Measurements from ENCODE around the gene PRKACG.

PRKACG gene

DNA sequence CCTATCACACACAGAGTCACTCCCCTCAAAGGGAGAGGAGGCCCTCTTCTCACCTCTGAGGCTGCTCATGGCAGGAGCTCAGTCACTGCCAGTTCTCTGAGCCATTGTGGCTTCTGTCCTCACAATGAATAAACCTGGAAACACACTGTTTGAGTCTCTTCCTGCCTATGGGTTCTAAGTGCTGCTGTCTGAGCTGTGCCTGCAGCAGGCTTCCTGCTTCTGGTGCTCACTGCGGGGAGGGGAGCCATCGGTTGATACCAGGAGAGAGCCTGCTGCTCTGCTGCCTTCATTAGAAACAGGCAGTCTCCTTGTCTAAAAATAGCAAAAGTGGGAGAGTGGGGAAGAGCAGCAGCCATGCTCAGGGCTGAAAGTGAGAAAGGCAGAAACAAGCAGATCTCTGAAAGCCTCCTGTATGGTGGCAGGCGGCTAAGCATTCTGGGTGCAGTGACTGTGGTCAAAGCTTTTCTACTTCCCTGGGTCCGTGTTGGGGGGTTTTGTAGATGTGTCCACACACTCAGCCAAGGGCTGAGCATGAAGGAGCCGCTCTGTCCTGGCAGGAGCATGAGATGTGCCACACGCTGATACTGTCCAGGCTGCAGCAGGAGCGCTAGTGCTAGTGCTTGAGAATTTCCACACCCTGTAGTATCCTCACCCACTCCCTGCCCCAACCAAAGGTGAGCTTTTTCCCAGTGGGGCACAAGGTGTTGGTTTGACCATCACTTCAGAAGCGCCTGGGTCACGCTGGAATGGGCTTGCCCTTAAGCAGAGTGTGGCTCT, 34.2 kb downstream of the PRKACG start:
- Histone ChIP-seq H3K9me2 (ENCODE audit: low read depth, low read length) (no peaks in the 10 kb centered on the region), H3K79me2 (ENCODE audit: insufficient read depth, low read length) (no peaks in the 10 kb centered on the region), H3K36me3 (ENCODE audit: insufficient read depth, low read length) (no peaks in the 10 kb centered on the region), H2AFZ (ENCODE audit: low read length) (no peak overlapping the region), H3K4me3 (ENCODE audit: low read depth, low read length, poor library complexity, severe bottlenecking) (no peak overlapping the region), H3K27me3 (ENCODE audit: insufficient read depth, low read length) (no peaks in the 10 kb centered on the region), H3K9me3 (ENCODE audit: low read length) (no peaks in the 10 kb centered on the region), H3K4me2 (ENCODE audit: low read length) (no peak overlapping the region; the same call in 1 of the 2 replicates), H3K27ac (ENCODE audit: low read depth, low read length, poor library complexity, severe bottlenecking) (peak overlapping the region; percentile 44), H3K4me1 (ENCODE audit: insufficient read depth, low read length, severe bottlenecking) (peaks cover 35% of the 10 kb centered on the region), H3K9ac (ENCODE audit: low read length) (no peak overlapping the region), H3F3A (ENCODE audit: insufficient read depth, low read length) (no peaks in the 10 kb centered on the region), H4K20me1 (ENCODE audit: insufficient read depth, low read length) (no peaks in the 10 kb centered on the region)
- TF ChIP-seq, protein P1, sequence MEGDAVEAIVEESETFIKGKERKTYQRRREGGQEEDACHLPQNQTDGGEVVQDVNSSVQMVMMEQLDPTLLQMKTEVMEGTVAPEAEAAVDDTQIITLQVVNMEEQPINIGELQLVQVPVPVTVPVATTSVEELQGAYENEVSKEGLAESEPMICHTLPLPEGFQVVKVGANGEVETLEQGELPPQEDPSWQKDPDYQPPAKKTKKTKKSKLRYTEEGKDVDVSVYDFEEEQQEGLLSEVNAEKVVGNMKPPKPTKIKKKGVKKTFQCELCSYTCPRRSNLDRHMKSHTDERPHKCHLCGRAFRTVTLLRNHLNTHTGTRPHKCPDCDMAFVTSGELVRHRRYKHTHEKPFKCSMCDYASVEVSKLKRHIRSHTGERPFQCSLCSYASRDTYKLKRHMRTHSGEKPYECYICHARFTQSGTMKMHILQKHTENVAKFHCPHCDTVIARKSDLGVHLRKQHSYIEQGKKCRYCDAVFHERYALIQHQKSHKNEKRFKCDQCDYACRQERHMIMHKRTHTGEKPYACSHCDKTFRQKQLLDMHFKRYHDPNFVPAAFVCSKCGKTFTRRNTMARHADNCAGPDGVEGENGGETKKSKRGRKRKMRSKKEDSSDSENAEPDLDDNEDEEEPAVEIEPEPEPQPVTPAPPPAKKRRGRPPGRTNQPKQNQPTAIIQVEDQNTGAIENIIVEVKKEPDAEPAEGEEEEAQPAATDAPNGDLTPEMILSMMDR (IDR thresholded peaks at IDR 0.05; ENCODE audit: low read length), result no peak
- TF ChIP-seq EZH2 (IDR thresholded peaks at IDR 0.05; ENCODE audit: borderline replicate concordance, low read length), result no peak

DNA sequence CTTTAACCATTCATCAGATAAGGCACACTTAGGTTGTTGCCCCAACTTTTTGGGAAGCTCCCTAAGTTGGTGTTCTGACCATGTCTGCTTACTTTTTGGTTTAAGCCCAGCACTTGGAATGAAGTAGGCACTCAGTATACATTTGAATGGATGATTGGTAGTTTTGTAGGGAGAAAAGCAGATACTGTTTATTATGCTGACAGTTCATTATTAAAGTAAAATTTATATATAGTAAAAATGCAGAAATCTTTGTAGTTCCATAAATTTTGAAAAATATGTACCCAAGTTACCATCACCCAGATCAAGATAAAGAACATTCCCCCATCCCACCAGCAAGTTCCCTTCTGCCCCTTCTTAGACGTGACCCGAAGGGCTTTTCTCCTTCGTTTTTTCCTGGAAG, 35.4 kb downstream of the PRKACG start:
- Histone ChIP-seq H3K9me3 (ENCODE audit: low read length) (no peaks in the 10 kb centered on the region), H3K4me1 (ENCODE audit: insufficient read depth, low read length, severe bottlenecking) (peaks cover 35% of the 10 kb centered on the region), H3K27ac (ENCODE audit: low read depth, low read length, poor library complexity, severe bottlenecking) (no peak overlapping the region), H3K36me3 (ENCODE audit: insufficient read depth, low read length) (no peaks in the 10 kb centered on the region), H2AFZ (ENCODE audit: low read length) (no peak overlapping the region), H3K9me2 (ENCODE audit: low read depth, low read length) (no peaks in the 10 kb centered on the region), H3K9ac (ENCODE audit: low read length) (no peak overlapping the region), H3K4me2 (ENCODE audit: low read length) (no peak overlapping the region), H3K79me2 (ENCODE audit: insufficient read depth, low read length) (no peaks in the 10 kb centered on the region), H3K4me3 (ENCODE audit: low read depth, low read length, poor library complexity, severe bottlenecking) (no peak overlapping the region), H3F3A (ENCODE audit: insufficient read depth, low read length) (no peaks in the 10 kb centered on the region), H4K20me1 (ENCODE audit: insufficient read depth, low read length) (no peaks in the 10 kb centered on the region), H3K27me3 (ENCODE audit: insufficient read depth, low read length) (no peaks in the 10 kb centered on the region)
- no peak for TF ChIP-seq EZH2 (IDR thresholded peaks at IDR 0.05; ENCODE audit: borderline replicate concordance, low read length)
- TF ChIP-seq, protein P1 (IDR thresholded peaks at IDR 0.05; ENCODE audit: low read length), result no peak

DNA sequence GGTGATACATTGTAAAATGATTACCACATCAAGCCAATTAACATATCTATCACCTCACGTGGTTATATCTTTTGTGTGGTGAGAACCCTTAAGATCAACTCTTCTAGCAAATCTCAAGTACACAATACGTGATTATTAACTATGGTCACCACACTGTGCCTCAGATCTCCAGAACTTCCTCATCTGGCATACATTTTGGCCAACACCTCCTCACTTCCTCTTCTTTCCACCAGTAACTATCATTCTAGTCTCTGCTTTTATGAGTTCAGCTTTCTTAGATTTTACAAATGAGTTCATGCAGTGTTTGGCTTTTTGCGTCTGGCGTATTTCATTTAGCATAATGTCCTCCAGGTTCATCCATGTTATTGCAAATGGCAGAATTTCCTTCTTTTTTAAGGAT, 35.8 kb downstream of the PRKACG start:
- H2AFZ ChIP-seq (ENCODE audit: low read length), result no peak overlapping the region
- H3K36me3 ChIP-seq (ENCODE audit: insufficient read depth, low read length), result no peaks in the 10 kb centered on the region
- no peak overlapping the region for H3K9ac ChIP-seq (ENCODE audit: low read length)
- no peak overlapping the region for H3K4me2 ChIP-seq (ENCODE audit: low read length)
- TF ChIP-seq, protein P1 (IDR thresholded peaks at IDR 0.05; ENCODE audit: low read length), result no peak
- no peak for TF ChIP-seq EZH2 (IDR thresholded peaks at IDR 0.05; ENCODE audit: borderline replicate concordance, low read length)
- H3K9me2 ChIP-seq (ENCODE audit: low read depth, low read length), result no peaks in the 10 kb centered on the region
- H3K27ac ChIP-seq (ENCODE audit: low read depth, low read length, poor library complexity, severe bottlenecking), result no peak overlapping the region
- H4K20me1 ChIP-seq (ENCODE audit: insufficient read depth, low read length), result no peaks in the 10 kb centered on the region
- no peaks in the 10 kb centered on the region for H3K27me3 ChIP-seq (ENCODE audit: insufficient read depth, low read length)
- peaks cover 34% of the 10 kb centered on the region for H3K4me1 ChIP-seq (ENCODE audit: insufficient read depth, low read length, severe bottlenecking)
- H3K9me3 ChIP-seq (ENCODE audit: low read length), result no peaks in the 10 kb centered on the region
- H3K4me3 ChIP-seq (ENCODE audit: low read depth, low read length, poor library complexity, severe bottlenecking), result no peak overlapping the region
- H3F3A ChIP-seq (ENCODE audit: insufficient read depth, low read length), result no peaks in the 10 kb centered on the region
- no peaks in the 10 kb centered on the region for H3K79me2 ChIP-seq (ENCODE audit: insufficient read depth, low read length)
